B cell (primary cell): Measurements from ENCODE around the gene MED27.

Experiments used
- EZH2 ChIP-seq: IDR thresholded peaks from 2 replicates; pipeline ENCODE4 v1.6.1; 2012; ENCODE audit warnings: borderline replicate concordance, low read depth, mild to moderate bottlenecking, moderate library complexity, low read length; ENCODE audit not compliant: insufficient read depth, poor library complexity, severe bottlenecking
- TF ChIP-seq, protein P1 (sequence below): fragments of 200-600 bp; IDR thresholded peaks from one replicate; pipeline ENCODE4 v1.8.0; 2022; ENCODE audit warnings: antibody characterized with exemption, mild to moderate bottlenecking

DNA sequence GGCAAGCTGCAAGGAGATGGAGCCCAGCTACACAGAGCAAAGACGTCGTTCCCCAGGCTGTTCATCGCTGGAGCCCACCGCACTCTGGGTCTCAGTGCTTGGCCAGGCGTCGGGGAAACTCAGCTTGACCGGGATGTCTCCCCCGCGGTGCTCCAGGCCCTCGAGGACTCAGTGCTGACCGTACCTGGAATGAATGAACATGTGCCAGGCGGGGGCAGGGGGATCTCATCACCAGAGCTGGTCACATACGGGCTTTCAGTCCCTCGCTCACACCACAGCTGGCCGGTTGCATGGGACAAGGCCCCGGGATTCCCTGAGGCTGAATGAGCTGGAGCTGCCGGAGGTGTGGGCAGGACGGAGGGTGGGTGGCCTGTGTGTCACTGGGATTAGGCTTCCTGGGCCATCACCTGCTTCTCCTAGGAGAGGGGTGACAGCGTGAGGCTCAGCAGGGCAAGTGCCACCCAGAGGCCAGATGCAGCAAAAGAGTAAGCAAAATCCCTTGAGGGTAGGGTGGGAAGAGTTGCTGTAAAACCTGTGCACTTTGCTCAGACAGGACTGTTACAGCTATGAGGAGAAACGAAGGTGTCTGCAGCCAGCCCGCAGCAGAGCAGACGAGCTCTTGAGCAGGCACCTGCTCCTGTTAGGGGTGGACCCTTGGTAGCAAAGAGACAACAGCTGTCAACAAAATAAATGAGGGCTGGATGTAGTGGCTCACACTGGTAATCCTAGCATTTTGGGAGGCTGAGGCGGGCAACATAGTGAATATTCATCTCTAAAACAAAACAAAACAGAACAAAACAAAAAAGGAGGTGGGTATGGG is 269.1 kb downstream of the MED27 start:
- TF ChIP-seq, protein P1, sequence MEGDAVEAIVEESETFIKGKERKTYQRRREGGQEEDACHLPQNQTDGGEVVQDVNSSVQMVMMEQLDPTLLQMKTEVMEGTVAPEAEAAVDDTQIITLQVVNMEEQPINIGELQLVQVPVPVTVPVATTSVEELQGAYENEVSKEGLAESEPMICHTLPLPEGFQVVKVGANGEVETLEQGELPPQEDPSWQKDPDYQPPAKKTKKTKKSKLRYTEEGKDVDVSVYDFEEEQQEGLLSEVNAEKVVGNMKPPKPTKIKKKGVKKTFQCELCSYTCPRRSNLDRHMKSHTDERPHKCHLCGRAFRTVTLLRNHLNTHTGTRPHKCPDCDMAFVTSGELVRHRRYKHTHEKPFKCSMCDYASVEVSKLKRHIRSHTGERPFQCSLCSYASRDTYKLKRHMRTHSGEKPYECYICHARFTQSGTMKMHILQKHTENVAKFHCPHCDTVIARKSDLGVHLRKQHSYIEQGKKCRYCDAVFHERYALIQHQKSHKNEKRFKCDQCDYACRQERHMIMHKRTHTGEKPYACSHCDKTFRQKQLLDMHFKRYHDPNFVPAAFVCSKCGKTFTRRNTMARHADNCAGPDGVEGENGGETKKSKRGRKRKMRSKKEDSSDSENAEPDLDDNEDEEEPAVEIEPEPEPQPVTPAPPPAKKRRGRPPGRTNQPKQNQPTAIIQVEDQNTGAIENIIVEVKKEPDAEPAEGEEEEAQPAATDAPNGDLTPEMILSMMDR = no peak
- TF ChIP-seq EZH2 = no peak
